Fibroblast of villous mesenchyme (primary cell): ENCODE measurements around the gene TTC3. TPM values are rescaled to one million over a fixed set of nuclear protein-coding genes. Genes with fewer than 3 reads are reported as not detected.

Source experiments
- DNase-seq: peaks from one replicate; pipeline ENCODE4 v3.0.0-alpha.2; 2010; ENCODE audit warnings: low read depth
- H3K4me3 ChIP-seq: 2 replicates; pipeline ENCODE4 v1.5.1; 2011; ENCODE audit warnings: low read depth, mild to moderate bottlenecking, low read length
- total RNA-seq: library from RNA; depleted of rRNA; stranded (reverse); fragments of >200 nt; gene quantifications from 2 replicates; pipeline ENCODE4 v1.2.3, GENCODE V29; 2012
- TF ChIP-seq, protein P1 (sequence below): IDR thresholded peaks from 2 replicates; pipeline ENCODE4 v1.5.1; 2012; ENCODE audit warnings: low read depth, mild to moderate bottlenecking, low read length; ENCODE audit not compliant: insufficient read depth

Gene TTC3
- total RNA-seq, 1 donor: 339 TPM

DNA sequence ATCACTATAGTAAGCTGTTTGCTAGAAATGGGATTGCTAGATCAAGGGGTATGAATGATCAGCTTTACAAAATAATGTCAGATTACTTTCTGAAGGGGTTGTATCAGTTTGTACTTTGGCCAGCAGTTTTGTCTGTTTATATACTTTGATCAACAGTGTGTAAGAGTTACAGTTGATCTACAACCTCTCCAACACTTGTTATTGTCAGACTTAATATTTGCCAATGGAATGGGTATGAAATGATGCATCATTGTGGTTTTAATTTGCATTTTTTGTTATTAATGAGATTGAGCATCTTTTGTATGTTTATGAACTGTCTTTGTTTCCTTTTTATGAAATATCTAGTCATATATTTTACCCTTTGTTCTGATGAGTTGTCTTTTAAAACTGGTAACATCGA lies 4.3 kb downstream of the TTC3 start:
- no peak overlapping the region for H3K4me3 ChIP-seq
- TF ChIP-seq, protein P1, sequence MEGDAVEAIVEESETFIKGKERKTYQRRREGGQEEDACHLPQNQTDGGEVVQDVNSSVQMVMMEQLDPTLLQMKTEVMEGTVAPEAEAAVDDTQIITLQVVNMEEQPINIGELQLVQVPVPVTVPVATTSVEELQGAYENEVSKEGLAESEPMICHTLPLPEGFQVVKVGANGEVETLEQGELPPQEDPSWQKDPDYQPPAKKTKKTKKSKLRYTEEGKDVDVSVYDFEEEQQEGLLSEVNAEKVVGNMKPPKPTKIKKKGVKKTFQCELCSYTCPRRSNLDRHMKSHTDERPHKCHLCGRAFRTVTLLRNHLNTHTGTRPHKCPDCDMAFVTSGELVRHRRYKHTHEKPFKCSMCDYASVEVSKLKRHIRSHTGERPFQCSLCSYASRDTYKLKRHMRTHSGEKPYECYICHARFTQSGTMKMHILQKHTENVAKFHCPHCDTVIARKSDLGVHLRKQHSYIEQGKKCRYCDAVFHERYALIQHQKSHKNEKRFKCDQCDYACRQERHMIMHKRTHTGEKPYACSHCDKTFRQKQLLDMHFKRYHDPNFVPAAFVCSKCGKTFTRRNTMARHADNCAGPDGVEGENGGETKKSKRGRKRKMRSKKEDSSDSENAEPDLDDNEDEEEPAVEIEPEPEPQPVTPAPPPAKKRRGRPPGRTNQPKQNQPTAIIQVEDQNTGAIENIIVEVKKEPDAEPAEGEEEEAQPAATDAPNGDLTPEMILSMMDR: no peak
- DNase-seq: no peak

DNA sequence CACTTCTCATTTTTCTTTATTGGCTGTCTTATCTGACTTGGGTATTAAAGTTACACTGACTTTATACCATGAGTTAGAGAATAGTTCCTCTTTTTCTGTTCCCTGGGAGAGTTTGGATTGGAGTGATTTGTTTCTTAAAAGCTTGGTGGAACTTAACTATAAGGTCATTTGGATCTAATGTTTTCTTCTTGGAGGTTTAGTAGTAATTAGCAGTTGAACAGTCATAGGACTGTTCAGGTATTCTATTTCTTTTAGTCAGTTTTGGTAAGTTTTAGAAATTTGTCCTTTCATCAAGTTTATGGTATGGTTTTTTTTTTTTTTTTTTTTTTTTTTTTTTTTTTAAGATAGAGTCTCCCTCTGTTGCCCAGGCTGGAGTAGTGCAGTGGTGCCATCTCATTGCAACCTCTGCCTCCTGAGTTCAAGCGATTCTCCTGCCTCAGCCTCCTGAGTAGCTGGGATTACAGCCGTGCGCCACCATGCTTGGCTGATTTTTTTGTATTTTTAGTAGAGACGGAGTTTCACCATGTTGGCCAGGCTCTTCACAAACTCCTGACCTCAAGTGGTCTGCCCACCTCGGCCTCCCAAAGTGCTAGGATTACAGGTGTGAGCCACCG lies 6.3 kb downstream of the TTC3 start:
- no peak for DNase-seq

DNA sequence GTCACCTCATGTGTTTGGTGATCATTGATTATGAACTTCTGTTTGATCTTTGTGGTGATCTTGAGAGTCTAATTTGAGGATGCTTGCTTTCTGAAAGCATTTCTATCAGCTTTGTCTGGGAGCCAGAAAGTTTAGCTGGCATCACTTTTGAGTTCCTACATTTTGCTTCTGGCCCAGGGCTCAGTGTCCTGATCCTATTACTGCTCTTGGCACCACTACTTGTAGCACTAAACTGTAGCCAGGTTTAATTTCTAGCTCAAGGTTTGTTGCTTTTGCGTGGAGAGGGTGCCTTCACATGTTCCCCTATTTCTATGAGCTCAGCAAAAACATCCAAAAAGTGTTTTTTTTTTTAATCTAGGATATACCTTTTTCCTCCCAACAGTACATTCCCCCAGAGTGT lies 9.3 kb downstream of the TTC3 start:
- no peak overlapping the region for H3K4me3 ChIP-seq
- no peak for DNase-seq
- TF ChIP-seq, protein P1: no peak

More for the DNA sequence above, 6.3 kb downstream of the TTC3 start:
- TF ChIP-seq, protein P1: peak; percentile 49
- no peak overlapping the region for H3K4me3 ChIP-seq

DNA sequence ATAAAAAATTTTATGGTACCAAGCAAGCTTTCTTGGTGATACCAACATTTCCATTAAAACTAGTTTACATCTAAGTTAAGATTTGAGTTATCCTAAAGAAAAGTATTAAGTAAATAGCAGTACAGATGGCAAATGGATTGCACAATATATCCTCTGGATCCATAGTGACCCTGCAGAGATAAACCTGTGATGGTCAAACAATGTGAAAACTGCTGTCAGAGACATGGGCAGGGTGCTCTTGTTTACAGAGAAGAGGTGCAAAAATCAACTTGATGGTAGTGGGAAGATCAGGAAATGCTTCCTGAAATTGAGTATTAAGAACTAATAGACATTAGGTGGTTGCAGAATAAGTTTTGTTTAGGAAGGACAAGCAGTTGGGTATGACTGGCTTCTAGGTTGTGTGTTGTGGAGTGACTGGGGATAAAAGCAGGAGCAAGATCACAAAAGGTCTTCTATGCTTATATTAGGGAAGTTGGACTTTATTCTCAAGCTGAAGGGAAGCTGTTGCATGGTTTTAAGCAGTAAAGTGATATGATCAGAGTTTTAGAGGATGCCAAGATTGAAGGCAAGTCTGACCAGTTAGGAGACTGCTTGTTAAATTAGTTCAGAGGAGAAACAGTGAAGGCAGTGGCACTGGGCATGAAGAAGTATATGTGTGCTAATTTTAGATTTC lies 9.9 kb downstream of the TTC3 start:
- no peak overlapping the region for H3K4me3 ChIP-seq
- TF ChIP-seq, protein P1: no peak
- no peak for DNase-seq

DNA sequence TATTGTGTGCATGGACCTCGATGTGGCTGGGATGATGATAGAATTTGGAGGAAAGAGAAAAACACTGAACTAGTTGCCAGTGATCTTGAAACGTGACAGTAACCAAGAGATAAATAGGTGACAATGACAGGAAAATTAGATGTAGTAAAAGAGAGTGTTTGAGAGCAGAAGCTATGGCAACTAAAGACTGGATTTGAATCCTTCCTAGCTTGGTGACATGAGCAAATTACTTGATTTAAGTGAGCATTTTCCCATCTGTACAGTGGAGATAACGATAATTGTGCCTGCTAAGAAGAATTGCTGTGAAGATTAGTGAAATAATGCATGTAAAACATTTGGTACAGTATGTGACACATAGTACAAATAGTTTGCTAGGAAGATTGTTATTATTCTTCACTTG lies 12.7 kb downstream of the TTC3 start:
- no peak overlapping the region for H3K4me3 ChIP-seq
- TF ChIP-seq, protein P1: no peak
- no peak for DNase-seq

DNA sequence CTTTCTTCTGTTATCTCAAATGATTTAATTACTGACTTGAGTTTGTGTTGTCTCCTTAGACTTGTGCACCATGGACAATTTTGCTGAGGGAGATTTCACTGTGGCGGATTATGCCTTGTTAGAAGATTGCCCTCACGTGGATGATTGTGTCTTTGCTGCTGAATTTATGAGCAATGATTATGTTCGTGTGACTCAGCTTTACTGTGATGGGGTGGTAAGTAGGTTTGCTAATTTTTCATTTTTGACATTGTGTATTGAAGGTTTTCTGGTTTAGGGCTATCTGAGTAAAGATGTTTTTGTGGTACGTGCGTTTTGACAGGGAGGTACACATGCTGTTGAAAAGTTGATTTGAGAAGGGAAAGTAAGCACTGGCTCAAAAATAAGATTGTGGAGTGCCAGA lies 14.1 kb downstream of the TTC3 start:
- no peak overlapping the region for H3K4me3 ChIP-seq
- peak; percentile 75 for DNase-seq
- TF ChIP-seq, protein P1: peak; percentile 51
